GM12865 (cell line): ENCODE data around the gene KIF1C.
A peak's percentile ranks its signal among the peaks of the same experiment; 100 is the strongest.

Experiments
- DNase-seq: peaks from one replicate; pipeline ENCODE4 v3.0.0; 2010; ENCODE audit warnings: low read depth
- H3K4me3 ChIP-seq: 2 replicates; pipeline ENCODE4 v1.5.1; 2011; ENCODE audit warnings: mild to moderate bottlenecking, low read depth, low read length, control low read depth
- CTCF ChIP-seq: IDR thresholded peaks from 2 replicates; pipeline ENCODE4 v1.5.1; 2011; ENCODE audit warnings: low read length, control low read depth, low read depth, inconsistent platforms; ENCODE audit not compliant: insufficient read depth; ENCODE audit errors: missing control alignments

KIF1C gene

GRCh38 chr17:4978726-4979125, 19.0 kb upstream of the KIF1C start:
- no peak for TF ChIP-seq CTCF
- H3K4me3 ChIP-seq = no peak overlapping the region
- no peak for DNase-seq

- no peak overlapping the region for H3K4me3 ChIP-seq
- peak; percentile 73 for DNase-seq
- TF ChIP-seq CTCF = peak; percentile 60
Observed at GRCh38 chr17:4980644-4981216, 17.0 kb upstream of the KIF1C start.

GRCh38 chr17:4982305-4982704, 15.4 kb upstream of the KIF1C start:
- DNase-seq = no peak
- no peak for TF ChIP-seq CTCF
- no peak overlapping the region for H3K4me3 ChIP-seq

- DNase-seq = peak; percentile 20
- H3K4me3 ChIP-seq = peak overlapping the region; percentile 66
- no peak for TF ChIP-seq CTCF
Observed at GRCh38 chr17:4986403-4986802, 11.3 kb upstream of the KIF1C start.

- peak within 1 kb of the TSS; percentile 66 for H3K4me3 ChIP-seq
Observed at GRCh38 chr17:4986951-4987766, 10.6 kb upstream of the KIF1C start, which contains the start of gene CAMTA2. Gene CAMTA2, minus strand, starts transcription at chr17:4987675. Its CDS starts 1,453 bp downstream, at chr17:4986222.

More at GRCh38 chr17:4986951-4987766, 10.6 kb upstream of the KIF1C start, which contains the start of gene CAMTA2:
- peak; percentile 64 for TF ChIP-seq CTCF
- peak; percentile 86 for DNase-seq
